ENCODE results near the gene SLC17A9. TPM values are rescaled to one million over a fixed set of nuclear protein-coding genes. Genes with fewer than 3 reads are reported as not detected.

SLC17A9 gene
- total RNA-seq, 1 donor from 2014 or later = 1.7 TPM

- no peak for DNase-seq (ENCODE audit: low spot score)
- intact Hi-C loops (cut with DNase I) = no loop called here
Measured at GRCh38 chr20:62975812-62976508, 23.5 kb downstream of the SLC17A9 start.

- intact Hi-C loops (cut with DNase I) = no loop called here
- no peak for DNase-seq (ENCODE audit: low spot score)
Measured at GRCh38 chr20:62976886-62977285, 24.4 kb downstream of the SLC17A9 start.

DNA sequence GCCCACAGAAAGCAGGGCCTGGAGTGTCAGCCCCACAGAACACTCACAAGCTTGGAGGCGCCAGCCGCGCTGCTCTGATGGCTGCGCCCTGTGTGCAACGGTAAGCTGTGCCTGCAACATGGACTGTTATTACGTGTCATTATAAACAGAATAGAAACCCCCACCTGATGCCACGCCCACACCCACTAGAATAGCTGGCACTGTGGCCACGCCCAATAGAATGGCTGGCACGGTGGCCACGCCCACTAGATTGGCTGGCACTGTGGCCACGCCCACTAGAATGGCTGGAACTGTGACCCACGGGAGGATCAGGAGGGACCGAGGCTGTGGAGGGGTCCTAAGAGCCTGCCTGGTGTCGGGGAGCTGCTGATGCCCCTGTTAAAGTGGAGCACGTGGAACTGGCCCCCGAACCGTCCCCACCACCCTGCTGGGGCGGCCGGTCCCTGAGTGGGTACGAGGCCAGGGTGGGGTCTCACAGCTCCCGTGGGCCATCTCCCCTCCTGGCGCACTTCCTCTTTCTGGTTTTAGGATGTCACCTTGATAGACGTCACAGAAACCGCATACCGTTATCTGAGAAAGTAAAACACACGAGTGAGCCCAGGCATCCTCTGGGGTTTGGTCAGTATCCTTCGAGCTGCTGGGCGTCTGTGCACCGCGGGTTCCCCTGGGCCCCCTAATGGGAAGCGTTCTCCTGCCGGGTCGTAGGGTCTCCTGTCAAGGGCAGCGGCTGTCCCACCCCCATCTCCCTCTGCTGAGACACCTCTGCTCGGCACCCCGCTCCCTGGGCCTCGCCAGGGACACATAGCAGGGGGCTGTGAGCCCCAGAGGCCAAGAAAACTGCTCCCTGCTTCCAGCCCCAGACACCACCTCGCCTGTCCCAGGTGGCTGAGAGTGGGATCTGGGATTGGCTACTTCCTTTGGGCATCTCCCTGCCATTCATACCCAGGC is 25.4 kb downstream of the SLC17A9 start:
- no peak for DNase-seq (ENCODE audit: low spot score)
- intact Hi-C loops (cut with DNase I) = no loop called here

DNA sequence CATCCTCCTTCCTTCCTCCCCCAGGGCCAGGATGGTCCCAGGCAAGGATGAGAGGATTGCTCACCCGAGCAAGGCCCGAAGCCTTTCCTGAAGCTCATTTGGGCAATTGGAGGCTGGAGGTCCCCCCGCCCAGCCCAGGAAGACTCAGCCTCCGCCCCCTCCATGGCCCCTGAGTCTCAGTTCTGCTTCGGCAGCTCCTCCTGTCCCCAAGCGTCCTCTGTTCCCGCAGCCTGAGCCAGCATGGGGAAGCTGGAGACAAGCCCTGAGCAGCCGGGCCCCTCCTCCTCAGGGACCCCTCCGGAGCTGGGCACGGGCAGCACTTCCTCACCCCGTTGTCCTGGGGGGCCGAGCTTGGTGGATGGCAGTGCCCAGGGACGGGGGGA is 26.0 kb downstream of the SLC17A9 start:
- intact Hi-C loops (cut with DNase I) = no loop called here
- no peak for DNase-seq (ENCODE audit: low spot score)

DNA sequence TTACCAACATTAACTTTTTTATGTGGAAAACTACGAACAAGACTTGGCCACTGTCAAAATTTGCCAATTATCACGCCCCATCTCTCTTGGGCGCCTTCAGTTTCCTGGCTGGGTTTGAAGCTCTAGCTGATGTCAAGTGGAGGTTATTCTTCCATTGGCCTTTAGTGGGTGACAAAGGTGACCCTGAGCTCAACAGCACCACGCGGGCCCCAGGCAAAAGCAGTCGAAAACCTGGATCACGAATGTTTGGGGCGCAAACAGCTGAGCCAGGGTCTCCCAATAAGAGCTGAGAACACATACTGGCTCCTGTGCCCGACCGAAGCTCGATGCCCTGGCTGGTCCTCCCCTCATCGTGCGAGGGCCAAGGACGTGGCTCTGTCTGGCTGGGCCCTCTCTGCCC is 26.8 kb downstream of the SLC17A9 start:
- intact Hi-C loops (cut with DNase I) = no loop called here
- DNase-seq (ENCODE audit: low spot score) = no peak

DNA sequence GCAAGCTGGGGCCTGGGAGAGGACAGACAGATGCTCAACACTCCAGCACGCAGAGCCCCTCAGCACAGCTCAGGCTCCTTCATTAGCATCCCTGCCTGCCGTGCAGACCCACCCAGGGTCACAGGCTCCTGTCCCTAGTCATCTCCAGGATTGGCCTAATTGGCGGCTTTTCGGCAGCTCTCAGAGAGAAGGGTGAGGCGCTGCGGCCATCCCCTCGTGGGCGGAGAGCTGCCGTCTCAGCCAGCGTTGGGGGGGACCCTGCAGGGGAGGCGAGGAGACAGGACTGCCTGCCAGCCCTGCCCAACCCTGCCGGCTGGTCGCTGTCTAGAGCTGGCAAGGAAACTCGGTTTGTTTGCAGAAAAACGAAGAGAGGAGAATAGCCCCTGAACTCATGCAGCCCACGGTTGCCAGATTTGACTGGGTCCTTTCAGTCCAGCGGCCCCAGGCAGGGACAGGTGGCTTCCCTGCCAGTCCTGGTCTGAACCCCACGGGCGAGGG is 27.4 kb downstream of the SLC17A9 start:
- no peak for DNase-seq (ENCODE audit: low spot score)
- intact Hi-C loops (cut with DNase I) = no loop called here

GRCh38 chr20:62980380-62980960 is 28.0 kb downstream of the SLC17A9 start:
- DNase-seq (ENCODE audit: low spot score) = no peak
- intact Hi-C loops (cut with DNase I) = no loop called here

DNA sequence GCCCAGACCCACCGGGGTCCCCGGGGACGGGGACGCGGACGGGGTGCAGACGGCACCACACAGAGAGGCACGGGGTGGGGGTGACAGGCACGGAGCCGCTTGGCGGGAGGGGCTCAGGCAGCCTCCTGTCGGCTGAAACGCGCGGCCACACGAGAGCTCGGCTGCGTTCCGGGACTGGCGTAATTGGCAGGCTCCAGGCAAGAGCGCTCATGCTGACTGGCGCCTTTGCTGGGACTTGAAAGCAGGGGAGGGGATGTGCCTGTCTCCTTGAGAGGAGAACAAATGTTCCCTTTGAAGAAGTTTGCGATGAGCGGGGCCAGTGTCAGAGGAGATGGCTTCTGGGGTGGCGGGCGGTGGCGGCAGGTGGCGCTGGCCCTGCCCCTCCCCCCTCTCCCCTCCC is 28.5 kb downstream of the SLC17A9 start:
- no peak for DNase-seq (ENCODE audit: low spot score)
- intact Hi-C loops (cut with DNase I) = no loop called here

GRCh38 chr20:62982124-62983075 is 29.9 kb downstream of the SLC17A9 start:
- no peak for DNase-seq (ENCODE audit: low spot score)
- intact Hi-C loops (cut with DNase I) = no loop called here

GRCh38 chr20:62983210-62983609 is 30.7 kb downstream of the SLC17A9 start:
- intact Hi-C loops (cut with DNase I) = no loop called here

DNA sequence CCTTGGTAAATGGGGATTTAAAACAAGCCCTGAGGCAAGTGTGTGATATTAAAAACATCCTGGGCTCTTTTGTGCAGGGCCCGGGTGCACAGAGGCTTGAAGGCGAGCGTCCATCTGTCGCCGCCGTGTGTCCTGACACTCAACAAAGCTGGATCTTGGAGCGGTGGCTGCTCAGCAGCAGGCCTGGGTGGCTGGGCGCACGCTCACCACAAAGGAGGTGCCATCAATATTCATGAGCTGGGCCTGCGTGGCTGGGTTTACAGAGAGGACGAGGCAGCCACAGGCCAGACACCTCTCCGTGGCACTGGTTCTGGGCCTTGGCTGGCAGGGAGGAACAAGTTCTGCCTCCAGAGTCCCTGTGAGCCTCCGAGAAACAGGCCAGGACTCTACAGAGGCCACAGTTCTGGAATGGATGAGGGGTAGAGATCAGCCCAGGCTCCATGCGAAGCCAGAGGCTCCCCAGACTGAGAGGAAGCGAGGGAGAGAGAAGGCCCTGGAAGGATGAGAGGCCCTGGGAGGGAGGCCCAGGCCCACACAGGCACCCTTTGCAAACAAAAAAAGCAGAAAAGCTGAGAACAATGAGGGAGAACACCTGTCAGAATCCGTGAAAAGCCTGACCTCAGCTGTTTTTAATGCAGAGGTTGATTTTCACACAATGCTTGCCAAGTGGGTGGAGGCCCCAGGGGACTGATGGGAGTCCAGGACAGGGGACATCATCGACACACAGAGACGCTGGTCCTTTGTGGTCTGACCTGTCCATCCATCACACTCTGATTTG is 32.3 kb downstream of the SLC17A9 start:
- intact Hi-C loops (cut with DNase I) = no loop called here
- no peak for DNase-seq (ENCODE audit: low spot score)

More at GRCh38 chr20:62983210-62983609, 30.7 kb downstream of the SLC17A9 start:
- no peak for DNase-seq (ENCODE audit: low spot score)

DNA sequence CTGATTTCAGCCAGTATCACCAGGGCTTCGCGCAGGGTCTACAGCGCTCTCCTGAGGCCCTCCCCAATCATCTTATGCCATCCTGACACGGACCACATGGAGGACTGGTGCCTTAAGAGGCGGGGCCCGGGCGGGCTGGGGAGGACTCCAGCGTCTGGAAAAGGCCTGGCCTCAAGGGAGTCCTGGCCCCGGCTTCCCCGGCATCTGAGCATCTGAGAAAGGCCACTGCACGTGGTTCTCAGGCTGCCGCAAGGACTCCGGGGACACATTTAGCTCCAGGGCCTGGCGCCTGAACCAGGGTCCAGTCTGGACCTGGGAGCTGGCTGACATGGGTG is 32.9 kb downstream of the SLC17A9 start:
- intact Hi-C loops (cut with DNase I) = no loop called here
- DNase-seq (ENCODE audit: low spot score) = no peak

DNA sequence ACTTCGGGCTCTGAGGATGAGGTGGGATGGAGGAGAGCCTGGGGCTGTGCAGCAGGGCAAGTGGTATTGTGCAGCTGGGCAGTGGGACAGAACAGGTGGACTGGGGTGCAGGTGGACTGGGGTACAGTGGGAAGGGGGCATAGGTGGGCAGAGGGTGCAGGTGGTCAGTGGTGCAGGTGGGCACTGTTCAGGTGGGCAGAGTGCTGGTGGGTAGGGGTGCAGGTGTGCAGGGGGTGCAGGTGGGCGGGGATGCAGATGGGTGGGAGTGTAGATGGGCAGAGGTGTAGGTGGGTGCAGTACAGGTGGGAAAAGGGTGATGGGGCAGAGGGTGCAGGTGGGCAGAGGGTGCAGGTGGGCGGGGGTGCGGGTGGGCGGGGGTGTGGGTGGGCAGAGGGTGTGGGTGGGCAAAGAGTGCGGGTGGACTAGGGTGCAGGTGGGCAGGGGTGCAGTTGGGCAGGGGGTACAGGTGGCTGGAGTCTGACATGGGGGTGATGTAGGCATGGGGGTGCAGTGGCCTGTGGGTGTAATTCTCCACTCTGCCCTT is 33.8 kb downstream of the SLC17A9 start:
- no peak for DNase-seq (ENCODE audit: low spot score)
- intact Hi-C loops (cut with DNase I) = no loop called here

GRCh38 chr20:62987114-62987513 is 34.6 kb downstream of the SLC17A9 start:
- DNase-seq (ENCODE audit: low spot score) = no peak
- intact Hi-C loops (cut with DNase I) = no loop called here

DNA sequence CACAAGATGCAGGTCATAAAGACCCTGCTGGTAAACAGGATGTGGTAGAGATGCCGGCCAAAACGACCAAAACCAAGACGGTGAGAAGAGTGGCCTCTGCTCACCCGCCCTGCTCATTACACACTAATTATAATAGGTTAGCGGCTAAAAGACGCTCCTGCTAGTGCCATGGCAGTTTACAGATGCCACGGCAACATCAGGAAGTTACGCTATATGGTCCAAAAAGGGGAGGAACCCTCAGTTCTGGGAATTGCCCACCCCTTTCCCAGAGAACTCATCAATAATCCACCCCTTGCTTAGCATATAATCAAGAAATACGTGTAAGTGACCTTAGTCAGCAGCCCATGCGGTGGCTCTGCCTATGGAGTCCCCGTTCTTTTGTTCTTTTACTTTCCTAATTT is 36.7 kb downstream of the SLC17A9 start:
- intact Hi-C loops (cut with DNase I) = no loop called here
- no peak for DNase-seq (ENCODE audit: low spot score)

DNA sequence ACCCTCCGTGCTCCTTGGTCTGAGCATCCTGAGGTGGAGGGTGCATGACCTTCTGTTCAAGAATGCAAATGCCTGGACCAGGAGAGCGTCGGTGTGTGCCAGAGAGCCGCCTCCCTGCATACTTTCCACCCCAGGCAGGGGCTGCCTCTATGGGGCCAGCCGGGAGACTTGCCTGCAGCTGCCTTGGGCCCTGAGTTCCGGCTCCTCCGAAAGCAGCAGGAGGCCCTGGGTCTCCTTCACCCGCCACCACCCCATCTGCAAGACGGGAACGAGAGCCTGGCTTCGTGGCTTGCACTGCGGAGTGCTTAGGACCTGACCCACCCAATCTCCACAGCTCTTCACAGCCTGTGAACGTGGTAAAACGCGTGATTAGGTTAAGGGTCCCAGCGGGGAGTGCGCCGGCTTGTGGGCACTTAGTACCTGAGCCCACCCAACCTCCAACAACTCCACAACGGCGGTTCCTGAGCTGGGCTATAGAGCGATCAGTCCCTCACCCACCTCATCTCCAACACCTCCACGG is 37.9 kb downstream of the SLC17A9 start:
- DNase-seq (ENCODE audit: low spot score) = no peak
- intact Hi-C loops (cut with DNase I) = no loop called here

GRCh38 chr20:62991196-62991807 is 38.8 kb downstream of the SLC17A9 start:
- DNase-seq (ENCODE audit: low spot score) = no peak
- intact Hi-C loops (cut with DNase I) = no loop called here

DNA sequence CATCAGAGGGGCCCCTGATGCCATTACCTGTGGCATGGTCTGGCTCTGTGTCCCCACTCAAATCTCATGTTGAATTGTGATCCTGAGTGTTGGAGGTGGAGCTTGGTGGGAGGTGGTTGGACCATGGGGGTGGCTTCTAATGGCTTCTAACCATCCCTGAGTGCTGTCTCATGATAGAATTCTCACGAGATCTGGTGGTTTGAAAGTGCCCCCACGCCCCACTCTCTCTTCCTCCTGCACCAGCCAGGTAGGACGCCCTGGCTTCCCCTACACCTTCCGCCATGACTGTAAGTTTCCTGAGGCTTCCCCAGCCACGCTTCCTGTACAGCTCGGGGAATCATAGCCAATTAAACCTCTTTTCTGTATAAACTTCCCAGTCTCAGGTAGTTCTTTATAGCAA is 39.4 kb downstream of the SLC17A9 start:
- no peak for DNase-seq (ENCODE audit: low spot score)

More for the DNA sequence above, 39.4 kb downstream of the SLC17A9 start:
- intact Hi-C loops (cut with DNase I) = no loop called here

Measured in cardiac septum (tissue), 1 donor.